GM23338 (cell line): ENCODE measurements around the gene DLG2.

ENCODE experiments used
- CREB1 ChIP-seq: fragments of 250-450 bp; sonication (Bioruptor Pico); IDR thresholded peaks from 2 replicates; pipeline ENCODE4 v1.5.0; 2020; ENCODE audit warnings: low read depth, mild to moderate bottlenecking, moderate library complexity
- EZH2 ChIP-seq: fragments of 200-600 bp; sonication (generic); IDR thresholded peaks from one replicate; pipeline ENCODE4 v1.8.0; 2017; ENCODE audit warnings: antibody characterized with exemption, mild to moderate bottlenecking, low read depth; ENCODE audit not compliant: unreplicated experiment
- EZH2phosphoT487 ChIP-seq: fragments of 200-600 bp; sonication (generic); IDR thresholded peaks from one replicate; pipeline ENCODE4 v1.8.1; 2018; ENCODE audit warnings: antibody characterized with exemption; ENCODE audit not compliant: unreplicated experiment
- JUNB ChIP-seq: IDR thresholded peaks from one replicate; pipeline ENCODE4 v1.6.1; 2016; ENCODE audit warnings: antibody characterized with exemption; ENCODE audit not compliant: unreplicated experiment
- NANOG ChIP-seq: IDR thresholded peaks from 2 replicates; pipeline ENCODE4 v1.6.1; 2016; ENCODE audit warnings: antibody characterized with exemption, borderline replicate concordance
- POLR2AphosphoS5 ChIP-seq: IDR thresholded peaks from 2 replicates; pipeline ENCODE4 v1.6.1; 2016; ENCODE audit warnings: antibody characterized with exemption, low read depth
- ZNF331 ChIP-seq: fragments of 250-450 bp; sonication (Bioruptor Pico); IDR thresholded peaks from 2 replicates; pipeline ENCODE4 v1.5.0; 2020; ENCODE audit warnings: low read depth, mild to moderate bottlenecking, moderate library complexity
- TF ChIP-seq, protein P1 (sequence below), 2 experiments: fragments of 200-600 bp in 1 of 2; sonication (generic) in 1 of 2; conservative IDR thresholded peaks; 2 replicates each; pipeline versions ENCODE4 v1.5.1 to v1.6.1; 2016 to 2017; ENCODE audit warnings: antibody characterized with exemption in 2 of 2, low read depth in 2 of 2, mild to moderate bottlenecking in 2 of 2, moderate library complexity in 1 of 2
- TF ChIP-seq, protein P2 (sequence below): IDR thresholded peaks from one replicate; pipeline ENCODE4 v1.6.1; 2018; ENCODE audit warnings: antibody characterized with exemption; ENCODE audit not compliant: unreplicated experiment
- TF ChIP-seq, protein P3 (sequence below): IDR thresholded peaks from 2 replicates; pipeline ENCODE4 v1.6.1; 2016; ENCODE audit warnings: antibody characterized with exemption
- TF ChIP-seq, protein P4 (sequence below): fragments of 250-450 bp; sonication (Bioruptor Pico); IDR thresholded peaks from 2 replicates; pipeline ENCODE4 v1.5.0; 2020; ENCODE audit warnings: mild to moderate bottlenecking, moderate library complexity

DNA sequence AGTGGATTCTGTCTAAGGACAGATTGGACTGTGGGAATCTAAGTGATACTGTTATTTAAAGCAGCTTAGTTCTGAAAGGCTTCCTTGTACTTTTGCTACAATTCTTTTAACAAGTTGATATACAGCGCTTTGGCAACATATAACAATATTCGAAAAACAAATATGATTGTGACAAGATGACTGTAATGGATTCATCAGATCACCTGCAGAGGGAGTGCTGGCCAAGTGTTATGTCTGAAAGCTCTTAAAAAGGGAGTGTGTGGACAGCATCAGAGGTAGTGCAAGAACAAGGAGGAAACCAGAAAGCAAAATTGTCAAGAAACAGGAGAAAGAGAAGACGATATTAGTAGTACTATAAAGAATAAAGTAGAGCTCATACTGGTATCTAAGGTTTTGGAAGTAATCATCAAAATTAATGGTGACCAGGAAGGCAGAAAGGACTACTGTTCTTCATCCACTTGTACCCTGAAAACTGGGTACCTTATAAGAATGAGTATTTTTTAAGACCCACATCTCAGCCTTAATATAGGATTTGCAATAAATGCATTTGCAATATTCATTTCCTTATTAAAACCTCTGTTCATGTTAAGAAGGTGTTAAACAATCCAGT is 1229.0 kb downstream of the DLG2 start:
- TF ChIP-seq, protein P1, sequence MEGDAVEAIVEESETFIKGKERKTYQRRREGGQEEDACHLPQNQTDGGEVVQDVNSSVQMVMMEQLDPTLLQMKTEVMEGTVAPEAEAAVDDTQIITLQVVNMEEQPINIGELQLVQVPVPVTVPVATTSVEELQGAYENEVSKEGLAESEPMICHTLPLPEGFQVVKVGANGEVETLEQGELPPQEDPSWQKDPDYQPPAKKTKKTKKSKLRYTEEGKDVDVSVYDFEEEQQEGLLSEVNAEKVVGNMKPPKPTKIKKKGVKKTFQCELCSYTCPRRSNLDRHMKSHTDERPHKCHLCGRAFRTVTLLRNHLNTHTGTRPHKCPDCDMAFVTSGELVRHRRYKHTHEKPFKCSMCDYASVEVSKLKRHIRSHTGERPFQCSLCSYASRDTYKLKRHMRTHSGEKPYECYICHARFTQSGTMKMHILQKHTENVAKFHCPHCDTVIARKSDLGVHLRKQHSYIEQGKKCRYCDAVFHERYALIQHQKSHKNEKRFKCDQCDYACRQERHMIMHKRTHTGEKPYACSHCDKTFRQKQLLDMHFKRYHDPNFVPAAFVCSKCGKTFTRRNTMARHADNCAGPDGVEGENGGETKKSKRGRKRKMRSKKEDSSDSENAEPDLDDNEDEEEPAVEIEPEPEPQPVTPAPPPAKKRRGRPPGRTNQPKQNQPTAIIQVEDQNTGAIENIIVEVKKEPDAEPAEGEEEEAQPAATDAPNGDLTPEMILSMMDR (conservative IDR thresholded peaks at IDR 0.05; ENCODE audit: low read depth in 2 of 2): peak; percentile 74 to 78
- TF ChIP-seq EZH2: no peak
- TF ChIP-seq ZNF331 (CRISPR knock-in tag): no peak
- no peak for TF ChIP-seq POLR2AphosphoS5
- no peak for TF ChIP-seq CREB1 (CRISPR knock-in tag)
- TF ChIP-seq, protein P2, sequence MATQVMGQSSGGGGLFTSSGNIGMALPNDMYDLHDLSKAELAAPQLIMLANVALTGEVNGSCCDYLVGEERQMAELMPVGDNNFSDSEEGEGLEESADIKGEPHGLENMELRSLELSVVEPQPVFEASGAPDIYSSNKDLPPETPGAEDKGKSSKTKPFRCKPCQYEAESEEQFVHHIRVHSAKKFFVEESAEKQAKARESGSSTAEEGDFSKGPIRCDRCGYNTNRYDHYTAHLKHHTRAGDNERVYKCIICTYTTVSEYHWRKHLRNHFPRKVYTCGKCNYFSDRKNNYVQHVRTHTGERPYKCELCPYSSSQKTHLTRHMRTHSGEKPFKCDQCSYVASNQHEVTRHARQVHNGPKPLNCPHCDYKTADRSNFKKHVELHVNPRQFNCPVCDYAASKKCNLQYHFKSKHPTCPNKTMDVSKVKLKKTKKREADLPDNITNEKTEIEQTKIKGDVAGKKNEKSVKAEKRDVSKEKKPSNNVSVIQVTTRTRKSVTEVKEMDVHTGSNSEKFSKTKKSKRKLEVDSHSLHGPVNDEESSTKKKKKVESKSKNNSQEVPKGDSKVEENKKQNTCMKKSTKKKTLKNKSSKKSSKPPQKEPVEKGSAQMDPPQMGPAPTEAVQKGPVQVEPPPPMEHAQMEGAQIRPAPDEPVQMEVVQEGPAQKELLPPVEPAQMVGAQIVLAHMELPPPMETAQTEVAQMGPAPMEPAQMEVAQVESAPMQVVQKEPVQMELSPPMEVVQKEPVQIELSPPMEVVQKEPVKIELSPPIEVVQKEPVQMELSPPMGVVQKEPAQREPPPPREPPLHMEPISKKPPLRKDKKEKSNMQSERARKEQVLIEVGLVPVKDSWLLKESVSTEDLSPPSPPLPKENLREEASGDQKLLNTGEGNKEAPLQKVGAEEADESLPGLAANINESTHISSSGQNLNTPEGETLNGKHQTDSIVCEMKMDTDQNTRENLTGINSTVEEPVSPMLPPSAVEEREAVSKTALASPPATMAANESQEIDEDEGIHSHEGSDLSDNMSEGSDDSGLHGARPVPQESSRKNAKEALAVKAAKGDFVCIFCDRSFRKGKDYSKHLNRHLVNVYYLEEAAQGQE: no peak
- TF ChIP-seq EZH2phosphoT487: no peak
- TF ChIP-seq, protein P3, sequence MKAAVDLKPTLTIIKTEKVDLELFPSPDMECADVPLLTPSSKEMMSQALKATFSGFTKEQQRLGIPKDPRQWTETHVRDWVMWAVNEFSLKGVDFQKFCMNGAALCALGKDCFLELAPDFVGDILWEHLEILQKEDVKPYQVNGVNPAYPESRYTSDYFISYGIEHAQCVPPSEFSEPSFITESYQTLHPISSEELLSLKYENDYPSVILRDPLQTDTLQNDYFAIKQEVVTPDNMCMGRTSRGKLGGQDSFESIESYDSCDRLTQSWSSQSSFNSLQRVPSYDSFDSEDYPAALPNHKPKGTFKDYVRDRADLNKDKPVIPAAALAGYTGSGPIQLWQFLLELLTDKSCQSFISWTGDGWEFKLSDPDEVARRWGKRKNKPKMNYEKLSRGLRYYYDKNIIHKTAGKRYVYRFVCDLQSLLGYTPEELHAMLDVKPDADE: no peak
- TF ChIP-seq NANOG: no peak
- no peak for TF ChIP-seq JUNB
- TF ChIP-seq, protein P4, sequence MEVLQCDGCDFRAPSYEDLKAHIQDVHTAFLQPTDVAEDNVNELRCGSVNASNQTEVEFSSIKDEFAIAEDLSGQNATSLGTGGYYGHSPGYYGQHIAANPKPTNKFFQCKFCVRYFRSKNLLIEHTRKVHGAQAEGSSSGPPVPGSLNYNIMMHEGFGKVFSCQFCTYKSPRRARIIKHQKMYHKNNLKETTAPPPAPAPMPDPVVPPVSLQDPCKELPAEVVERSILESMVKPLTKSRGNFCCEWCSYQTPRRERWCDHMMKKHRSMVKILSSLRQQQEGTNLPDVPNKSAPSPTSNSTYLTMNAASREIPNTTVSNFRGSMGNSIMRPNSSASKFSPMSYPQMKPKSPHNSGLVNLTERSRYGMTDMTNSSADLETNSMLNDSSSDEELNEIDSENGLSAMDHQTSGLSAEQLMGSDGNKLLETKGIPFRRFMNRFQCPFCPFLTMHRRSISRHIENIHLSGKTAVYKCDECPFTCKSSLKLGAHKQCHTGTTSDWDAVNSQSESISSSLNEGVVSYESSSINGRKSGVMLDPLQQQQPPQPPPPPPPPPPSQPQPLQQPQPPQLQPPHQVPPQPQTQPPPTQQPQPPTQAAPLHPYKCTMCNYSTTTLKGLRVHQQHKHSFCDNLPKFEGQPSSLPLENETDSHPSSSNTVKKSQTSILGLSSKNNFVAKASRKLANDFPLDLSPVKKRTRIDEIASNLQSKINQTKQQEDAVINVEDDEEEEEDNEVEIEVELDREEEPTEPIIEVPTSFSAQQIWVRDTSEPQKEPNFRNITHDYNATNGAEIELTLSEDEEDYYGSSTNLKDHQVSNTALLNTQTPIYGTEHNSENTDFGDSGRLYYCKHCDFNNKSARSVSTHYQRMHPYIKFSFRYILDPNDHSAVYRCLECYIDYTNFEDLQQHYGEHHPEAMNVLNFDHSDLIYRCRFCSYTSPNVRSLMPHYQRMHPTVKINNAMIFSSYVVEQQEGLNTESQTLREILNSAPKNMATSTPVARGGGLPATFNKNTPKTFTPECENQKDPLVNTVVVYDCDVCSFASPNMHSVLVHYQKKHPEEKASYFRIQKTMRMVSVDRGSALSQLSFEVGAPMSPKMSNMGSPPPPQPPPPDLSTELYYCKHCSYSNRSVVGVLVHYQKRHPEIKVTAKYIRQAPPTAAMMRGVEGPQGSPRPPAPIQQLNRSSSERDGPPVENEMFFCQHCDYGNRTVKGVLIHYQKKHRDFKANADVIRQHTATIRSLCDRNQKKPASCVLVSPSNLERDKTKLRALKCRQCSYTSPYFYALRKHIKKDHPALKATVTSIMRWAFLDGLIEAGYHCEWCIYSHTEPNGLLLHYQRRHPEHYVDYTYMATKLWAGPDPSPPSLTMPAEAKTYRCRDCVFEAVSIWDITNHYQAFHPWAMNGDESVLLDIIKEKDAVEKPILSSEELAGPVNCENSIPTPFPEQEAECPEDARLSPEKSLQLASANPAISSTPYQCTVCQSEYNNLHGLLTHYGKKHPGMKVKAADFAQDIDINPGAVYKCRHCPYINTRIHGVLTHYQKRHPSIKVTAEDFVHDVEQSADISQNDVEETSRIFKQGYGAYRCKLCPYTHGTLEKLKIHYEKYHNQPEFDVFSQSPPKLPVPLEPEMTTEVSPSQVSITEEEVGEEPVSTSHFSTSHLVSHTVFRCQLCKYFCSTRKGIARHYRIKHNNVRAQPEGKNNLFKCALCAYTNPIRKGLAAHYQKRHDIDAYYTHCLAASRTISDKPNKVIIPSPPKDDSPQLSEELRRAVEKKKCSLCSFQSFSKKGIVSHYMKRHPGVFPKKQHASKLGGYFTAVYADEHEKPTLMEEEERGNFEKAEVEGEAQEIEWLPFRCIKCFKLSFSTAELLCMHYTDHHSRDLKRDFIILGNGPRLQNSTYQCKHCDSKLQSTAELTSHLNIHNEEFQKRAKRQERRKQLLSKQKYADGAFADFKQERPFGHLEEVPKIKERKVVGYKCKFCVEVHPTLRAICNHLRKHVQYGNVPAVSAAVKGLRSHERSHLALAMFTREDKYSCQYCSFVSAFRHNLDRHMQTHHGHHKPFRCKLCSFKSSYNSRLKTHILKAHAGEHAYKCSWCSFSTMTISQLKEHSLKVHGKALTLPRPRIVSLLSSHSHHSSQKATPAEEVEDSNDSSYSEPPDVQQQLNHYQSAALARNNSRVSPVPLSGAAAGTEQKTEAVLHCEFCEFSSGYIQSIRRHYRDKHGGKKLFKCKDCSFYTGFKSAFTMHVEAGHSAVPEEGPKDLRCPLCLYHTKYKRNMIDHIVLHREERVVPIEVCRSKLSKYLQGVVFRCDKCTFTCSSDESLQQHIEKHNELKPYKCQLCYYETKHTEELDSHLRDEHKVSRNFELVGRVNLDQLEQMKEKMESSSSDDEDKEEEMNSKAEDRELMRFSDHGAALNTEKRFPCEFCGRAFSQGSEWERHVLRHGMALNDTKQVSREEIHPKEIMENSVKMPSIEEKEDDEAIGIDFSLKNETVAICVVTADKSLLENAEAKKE (CRISPR knock-in tag): no peak
